Neural progenitor cell (in vitro differentiated cells): Measurements from ENCODE around the gene LRRC56. TPM values are rescaled to one million over a fixed set of nuclear protein-coding genes. Genes with fewer than 3 reads are reported as not detected.

Experiments
- DNase-seq: peaks from one replicate; pipeline ENCODE4 v3.0.0-alpha.2; 2016; ENCODE audit warnings: low spot score
- H2AFZ ChIP-seq: fragments of 200-600 bp; sonication (generic); replicated peaks from 2 replicates; pipeline ENCODE4 v1.6.1; 2016; ENCODE audit warnings: antibody characterized with exemption
- H3F3A ChIP-seq: fragments of 200-600 bp; sonication (generic); 2 replicates; pipeline ENCODE4 v1.6.1; 2016; ENCODE audit warnings: antibody characterized with exemption, low read depth
- H3K27ac ChIP-seq: fragments of 200-600 bp; sonication (generic); 2 replicates; pipeline ENCODE4 v1.5.1; 2016; ENCODE audit warnings: mild to moderate bottlenecking
- H3K27me3 ChIP-seq: fragments of 200-600 bp; sonication (generic); 2 replicates; pipeline ENCODE4 v1.6.1; 2016; ENCODE audit warnings: mild to moderate bottlenecking, moderate library complexity
- H3K36me3 ChIP-seq: fragments of 200-600 bp; sonication (generic); 2 replicates; pipeline ENCODE4 v1.5.1; 2016
- H3K4me1 ChIP-seq: fragments of 200-600 bp; sonication (generic); 2 replicates; pipeline ENCODE4 v1.6.1; 2016; ENCODE audit warnings: mixed run types
- H3K4me2 ChIP-seq: fragments of 200-600 bp; sonication (generic); 2 replicates; pipeline ENCODE4 v1.6.1; 2016
- H3K4me3 ChIP-seq: fragments of 200-600 bp; sonication (generic); 2 replicates; pipeline ENCODE4 v1.5.1; 2016
- H3K79me2 ChIP-seq: fragments of 200-600 bp; sonication (generic); 2 replicates; pipeline ENCODE4 v1.6.1; 2016; ENCODE audit warnings: low read depth
- H3K9ac ChIP-seq: fragments of 200-600 bp; sonication (generic); 2 replicates; pipeline ENCODE4 v1.6.1; 2016
- H3K9me3 ChIP-seq: fragments of 200-600 bp; sonication (generic); 2 replicates; pipeline ENCODE4 v1.5.1; 2016; ENCODE audit warnings: low read depth
- H4K20me1 ChIP-seq: fragments of 200-600 bp; sonication (generic); 2 replicates; pipeline ENCODE4 v1.6.1; 2016; ENCODE audit warnings: low read depth
- H3K27ac Mint-ChIP-seq: 3 replicates; pipeline ENCODE4 v1.8.0; 2021; ENCODE audit warnings: mixed read lengths
- H3K27me3 Mint-ChIP-seq: 2 replicates; pipeline ENCODE4 v1.8.0; 2022; ENCODE audit warnings: low read depth, mild to moderate bottlenecking, inconsistent platforms, moderate library complexity, mixed read lengths; ENCODE audit not compliant: insufficient read depth
- H3K36me3 Mint-ChIP-seq: 3 replicates; pipeline ENCODE4 v1.8.0; 2021; ENCODE audit warnings: mixed read lengths
- H3K4me1 Mint-ChIP-seq: 3 replicates; pipeline ENCODE4 v1.8.0; 2021; ENCODE audit warnings: mixed read lengths
- H3K4me3 Mint-ChIP-seq: 3 replicates; pipeline ENCODE4 v1.8.0; 2021; ENCODE audit warnings: mild to moderate bottlenecking, moderate library complexity, mixed read lengths
- H3K9me3 Mint-ChIP-seq: 3 replicates; pipeline ENCODE4 v1.8.0; 2020; ENCODE audit warnings: mixed read lengths
- EZH2 ChIP-seq: fragments of 200-600 bp; sonication (generic); IDR thresholded peaks from 2 replicates; pipeline ENCODE4 v1.6.1; 2017; ENCODE audit warnings: antibody characterized with exemption, mild to moderate bottlenecking, moderate library complexity
- EZH2phosphoT487 ChIP-seq: fragments of 200-600 bp; sonication (generic); IDR thresholded peaks from 2 replicates; pipeline ENCODE4 v1.6.1; 2017; ENCODE audit warnings: antibody characterized with exemption
- total RNA-seq: library from RNA; depleted of rRNA; stranded (reverse); fragments of >200 nt; gene quantifications from 2 replicates; pipeline ENCODE4 v1.2.3, GENCODE V29; 2015; ENCODE audit warnings: low replicate concordance
- TF ChIP-seq, protein P1 (sequence below): fragments of 200-600 bp; sonication (generic); IDR thresholded peaks from 2 replicates; pipeline ENCODE4 v1.5.1; 2017; ENCODE audit warnings: antibody characterized with exemption, mild to moderate bottlenecking

The LRRC56 gene
- total RNA-seq, 1 donor from 2014 or later, result 0.45 TPM

- H3K79me2 ChIP-seq, result peaks cover 7% of the 10 kb centered on the region
- Mint-ChIP-seq H3K36me3 (no peaks in the 10 kb centered on the region), H3K27ac (no peak overlapping the region), H3K27me3 (peaks cover 11% of the 10 kb centered on the region), H3K9me3 (no peaks in the 10 kb centered on the region), H3K4me1 (peaks cover 14% of the 10 kb centered on the region), H3K4me3 (peak overlapping the region; percentile 86)
- H2AFZ ChIP-seq, result no peak overlapping the region
- H3K27me3 ChIP-seq, result no peaks in the 10 kb centered on the region
- peaks cover 39% of the 10 kb centered on the region for H4K20me1 ChIP-seq
- peak; percentile 98 for DNase-seq
- H3K9me3 ChIP-seq, result no peaks in the 10 kb centered on the region
- H3K27ac ChIP-seq, result no peak overlapping the region
- TF ChIP-seq, protein P1, sequence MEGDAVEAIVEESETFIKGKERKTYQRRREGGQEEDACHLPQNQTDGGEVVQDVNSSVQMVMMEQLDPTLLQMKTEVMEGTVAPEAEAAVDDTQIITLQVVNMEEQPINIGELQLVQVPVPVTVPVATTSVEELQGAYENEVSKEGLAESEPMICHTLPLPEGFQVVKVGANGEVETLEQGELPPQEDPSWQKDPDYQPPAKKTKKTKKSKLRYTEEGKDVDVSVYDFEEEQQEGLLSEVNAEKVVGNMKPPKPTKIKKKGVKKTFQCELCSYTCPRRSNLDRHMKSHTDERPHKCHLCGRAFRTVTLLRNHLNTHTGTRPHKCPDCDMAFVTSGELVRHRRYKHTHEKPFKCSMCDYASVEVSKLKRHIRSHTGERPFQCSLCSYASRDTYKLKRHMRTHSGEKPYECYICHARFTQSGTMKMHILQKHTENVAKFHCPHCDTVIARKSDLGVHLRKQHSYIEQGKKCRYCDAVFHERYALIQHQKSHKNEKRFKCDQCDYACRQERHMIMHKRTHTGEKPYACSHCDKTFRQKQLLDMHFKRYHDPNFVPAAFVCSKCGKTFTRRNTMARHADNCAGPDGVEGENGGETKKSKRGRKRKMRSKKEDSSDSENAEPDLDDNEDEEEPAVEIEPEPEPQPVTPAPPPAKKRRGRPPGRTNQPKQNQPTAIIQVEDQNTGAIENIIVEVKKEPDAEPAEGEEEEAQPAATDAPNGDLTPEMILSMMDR, result no peak
- TF ChIP-seq EZH2phosphoT487 (no peak), EZH2 (no peak)
- no peaks in the 10 kb centered on the region for H3K36me3 ChIP-seq
- H3F3A ChIP-seq, result peaks cover 48% of the 10 kb centered on the region
- peak overlapping the region; percentile 98 for H3K4me2 ChIP-seq
- peaks cover 32% of the 10 kb centered on the region for H3K4me1 ChIP-seq
- peak overlapping the region; percentile 27 for H3K9ac ChIP-seq
- peak overlapping the region; percentile 90 for H3K4me3 ChIP-seq
Measured at GRCh38 chr11:568306-569157, 31.2 kb downstream of the LRRC56 start.

DNA sequence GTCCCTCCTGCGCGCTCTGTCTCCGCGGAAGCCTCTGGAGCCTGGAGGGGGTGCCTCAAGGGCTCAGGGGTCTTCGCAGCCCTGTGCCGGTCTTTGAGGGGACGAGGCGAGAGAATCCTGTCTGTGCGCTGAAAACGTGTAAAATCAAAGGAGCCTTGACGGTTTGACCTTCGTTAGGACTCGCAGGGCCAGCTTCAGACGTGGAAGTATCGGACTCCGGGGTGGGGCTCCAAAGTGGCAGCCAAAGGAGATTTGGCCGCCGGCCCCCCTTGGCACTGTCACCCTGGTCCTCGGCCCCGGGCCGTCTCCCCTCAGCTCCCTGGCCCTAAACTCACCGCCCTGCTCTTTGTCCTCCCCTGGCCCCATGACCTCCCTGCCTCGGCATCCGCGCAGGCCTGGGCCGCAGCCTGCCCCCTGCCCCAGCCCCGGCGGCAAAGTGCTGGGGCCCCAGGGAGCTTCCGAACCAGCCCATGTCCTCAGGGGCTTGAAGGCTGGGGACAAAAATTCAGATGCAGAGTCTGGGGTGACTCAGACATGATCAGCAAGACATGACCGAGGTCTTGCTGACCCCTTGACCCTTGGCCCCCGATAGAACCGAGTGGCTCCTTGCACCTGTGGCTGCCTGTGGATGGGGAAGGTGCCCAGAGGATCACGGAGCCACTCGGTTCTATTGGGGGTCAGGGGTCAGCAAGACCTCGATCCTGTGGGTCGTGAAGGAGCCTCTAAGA is 32.0 kb downstream of the LRRC56 start:
- peaks cover 11% of the 10 kb centered on the region for H3K27me3 Mint-ChIP-seq
- no peaks in the 10 kb centered on the region for H3K36me3 Mint-ChIP-seq
- Histone ChIP-seq H4K20me1 (peaks cover 35% of the 10 kb centered on the region), H3K4me1 (peaks cover 36% of the 10 kb centered on the region), H3F3A (peaks cover 51% of the 10 kb centered on the region), H3K27me3 (peaks cover 4% of the 10 kb centered on the region), H3K36me3 (no peaks in the 10 kb centered on the region), H3K4me2 (peak overlapping the region; percentile 98), H3K27ac (no peak overlapping the region), H3K79me2 (peaks cover 7% of the 10 kb centered on the region), H3K9ac (peak overlapping the region; percentile 27), H3K4me3 (peak overlapping the region; percentile 90), H2AFZ (no peak overlapping the region), H3K9me3 (no peaks in the 10 kb centered on the region)
- H3K4me3 Mint-ChIP-seq, result peak overlapping the region; percentile 86
- peak; percentile 56 for DNase-seq
- peaks cover 19% of the 10 kb centered on the region for H3K4me1 Mint-ChIP-seq
- no peaks in the 10 kb centered on the region for H3K9me3 Mint-ChIP-seq
- TF ChIP-seq, protein P1, result no peak
- TF ChIP-seq EZH2 (no peak), EZH2phosphoT487 (no peak)
- H3K27ac Mint-ChIP-seq, result peak overlapping the region; percentile 72

GRCh38 chr11:571802-572185 is 34.5 kb downstream of the LRRC56 start:
- Mint-ChIP-seq H3K9me3 (no peaks in the 10 kb centered on the region), H3K27me3 (peaks cover 9% of the 10 kb centered on the region)
- TF ChIP-seq, protein P1, result no peak
- TF ChIP-seq EZH2, result no peak
- no peak for TF ChIP-seq EZH2phosphoT487

More at GRCh38 chr11:571802-572185, 34.5 kb downstream of the LRRC56 start:
- H3K27ac ChIP-seq, result no peak overlapping the region
- no peak overlapping the region for H3K4me3 ChIP-seq
- Mint-ChIP-seq H3K4me3 (no peak overlapping the region), H3K36me3 (no peaks in the 10 kb centered on the region), H3K27ac (peak overlapping the region; percentile 37), H3K4me1 (peaks cover 28% of the 10 kb centered on the region)
- peaks cover 35% of the 10 kb centered on the region for H3K4me1 ChIP-seq
- no peak for DNase-seq
- H3K79me2 ChIP-seq, result peaks cover 12% of the 10 kb centered on the region
- peaks cover 23% of the 10 kb centered on the region for H4K20me1 ChIP-seq
- H3K9ac ChIP-seq, result no peak overlapping the region
- peaks cover 15% of the 10 kb centered on the region for H3K27me3 ChIP-seq
- no peaks in the 10 kb centered on the region for H3K9me3 ChIP-seq
- no peak overlapping the region for H3K4me2 ChIP-seq
- H3F3A ChIP-seq, result peaks cover 57% of the 10 kb centered on the region
- H2AFZ ChIP-seq, result no peak overlapping the region
- no peaks in the 10 kb centered on the region for H3K36me3 ChIP-seq
